Spleen (tissue), 7 donors: ENCODE data around the gene MPZL1.

Experiments used
- CTCF ChIP-seq, 11 experiments: fragments of 200-600 bp in 7 of 11; fragments of 450-650 bp in 4 of 11; sonication (generic) in 4 of 11; IDR thresholded peaks in 8 of 11; conservative IDR thresholded peaks in 3 of 11; 1 replicate in 7 of 11; 2 replicates in 4 of 11; pipeline versions ENCODE4 v1.4.0 to v1.8.0; 2016 to 2021; ENCODE audit warnings: antibody characterized with exemption in 11 of 11, inconsistent platforms in 4 of 11, mild to moderate bottlenecking in 1 of 11
- POLR2A ChIP-seq, 3 donors: fragments of 450-650 bp; IDR thresholded peaks; one replicate each; pipeline ENCODE4 v1.5.1; 2017; ENCODE audit warnings: antibody characterized with exemption in 3 of 3, mild to moderate bottlenecking in 1 of 3
- POLR2AphosphoS5 ChIP-seq, 3 donors: sonication (generic); formaldehyde crosslinking; IDR thresholded peaks; one replicate each; pipeline ENCODE4 v1.5.1; 2017; ENCODE audit warnings: antibody characterized with exemption in 3 of 3
- donor health status: DM: no; HTN: no; CAD: no; lungs with moderate emphysema.
- donor health status: DM: no; HTN: no; CAD: no.
- donor health status: DM: no; HTN: no; CAD: no.

- no peak for TF ChIP-seq CTCF (IDR thresholded peaks at IDR 0.05 in 8 of 11, conservative IDR thresholded peaks at IDR 0.05 in 3 of 11)
- TF ChIP-seq POLR2A (IDR thresholded peaks at IDR 0.05): no peak
- peak in 1 of 3 donors; percentile 42 for TF ChIP-seq POLR2AphosphoS5 (IDR thresholded peaks at IDR 0.05)
Observed at GRCh38 chr1:167703557-167703956, 18.2 kb upstream of the MPZL1 start.
